ENCODE data around the gene ALPK3.

DNA sequence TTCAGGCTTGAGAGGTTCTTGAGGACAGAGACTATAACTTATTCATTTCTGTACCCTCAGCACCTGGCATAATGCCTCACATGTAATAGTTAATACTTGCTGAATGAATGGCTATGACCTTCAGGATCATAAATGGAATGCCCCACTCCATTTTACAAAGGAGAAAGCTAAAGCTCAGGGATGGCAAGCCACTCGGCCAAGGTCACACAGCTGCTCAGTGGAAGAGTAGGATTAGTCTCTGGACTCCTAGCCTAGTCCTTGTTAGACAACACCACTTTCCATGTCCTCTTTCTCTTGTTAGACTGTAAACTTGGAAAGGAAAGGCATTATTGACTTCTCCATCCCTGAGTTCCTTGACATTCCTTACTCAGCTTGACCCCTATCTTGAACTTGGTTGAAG, 3.2 kb upstream of the ALPK3 start:
- no peak for TF ChIP-seq FOXM1 (IDR thresholded peaks at IDR 0.05; ENCODE audit: borderline replicate concordance)
- TF ChIP-seq BHLHE40 (IDR thresholded peaks at IDR 0.05; ENCODE audit: borderline replicate concordance), result no peak
- no peak for TF ChIP-seq SP1 (IDR thresholded peaks at IDR 0.05)
- TF ChIP-seq FOXA1 (IDR thresholded peaks at IDR 0.05), result no peak
- TF ChIP-seq SUZ12 (IDR thresholded peaks at IDR 0.05), result no peak
- no peak for TF ChIP-seq ELF4 (IDR thresholded peaks at IDR 0.05)
- TF ChIP-seq ZNF384 (IDR thresholded peaks at IDR 0.05), result no peak
- TF ChIP-seq, protein P1, sequence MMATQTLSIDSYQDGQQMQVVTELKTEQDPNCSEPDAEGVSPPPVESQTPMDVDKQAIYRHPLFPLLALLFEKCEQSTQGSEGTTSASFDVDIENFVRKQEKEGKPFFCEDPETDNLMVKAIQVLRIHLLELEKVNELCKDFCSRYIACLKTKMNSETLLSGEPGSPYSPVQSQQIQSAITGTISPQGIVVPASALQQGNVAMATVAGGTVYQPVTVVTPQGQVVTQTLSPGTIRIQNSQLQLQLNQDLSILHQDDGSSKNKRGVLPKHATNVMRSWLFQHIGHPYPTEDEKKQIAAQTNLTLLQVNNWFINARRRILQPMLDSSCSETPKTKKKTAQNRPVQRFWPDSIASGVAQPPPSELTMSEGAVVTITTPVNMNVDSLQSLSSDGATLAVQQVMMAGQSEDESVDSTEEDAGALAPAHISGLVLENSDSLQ (IDR thresholded peaks at IDR 0.05), result no peak
- TF ChIP-seq ARNT (IDR thresholded peaks at IDR 0.05), result no peak
- TF ChIP-seq TARDBP (IDR thresholded peaks at IDR 0.05), result no peak
